ENCODE measurements around the gene SLC11A1.

The SLC11A1 gene

GRCh38 chr2:218405086-218405745 is 23.1 kb downstream of the SLC11A1 start:
- no peak for DNase-seq (ENCODE audit: low read depth in 2 of 2)

- DNase-seq (ENCODE audit: low read depth in 2 of 2) = no peak
These were observed 23.7 kb downstream of the SLC11A1 start for GRCh38 chr2:218405746-218406208.

- peak; percentile 85 to 86 for DNase-seq (ENCODE audit: low read depth in 2 of 2)
These were observed 24.3 kb downstream of the SLC11A1 start for GRCh38 chr2:218406209-218406948.

GRCh38 chr2:218406949-218407618 is 25.0 kb downstream of the SLC11A1 start:
- no peak for DNase-seq (ENCODE audit: low read depth in 2 of 2)

- DNase-seq (ENCODE audit: low read depth in 2 of 2) = no peak
These were observed 25.6 kb downstream of the SLC11A1 start for GRCh38 chr2:218407717-218408116.

GRCh38 chr2:218418321-218418716 is 36.2 kb downstream of the SLC11A1 start:
- no peak for DNase-seq (ENCODE audit: low read depth in 2 of 2)

- no peak for DNase-seq (ENCODE audit: low read depth in 2 of 2)
These were observed 36.8 kb downstream of the SLC11A1 start, which contains the start of gene VIL1 for GRCh38 chr2:218418717-218419458. TSS of gene VIL1 (plus strand) at chr2:218419123. CDS start at chr2:218423779, 4,656 bp downstream.

GRCh38 chr2:218419630-218420216 is 37.6 kb downstream of the SLC11A1 start:
- DNase-seq (ENCODE audit: low read depth in 2 of 2) = no peak

GRCh38 chr2:218421027-218421426 is 39.0 kb downstream of the SLC11A1 start:
- no peak for DNase-seq (ENCODE audit: low read depth in 2 of 2)

- DNase-seq (ENCODE audit: low read depth in 2 of 2) = no peak
These were observed 40.5 kb downstream of the SLC11A1 start for GRCh38 chr2:218422403-218423086.

- DNase-seq (ENCODE audit: low read depth in 2 of 2) = no peak
These were observed 41.5 kb downstream of the SLC11A1 start for GRCh38 chr2:218423584-218423983.

GRCh38 chr2:218425531-218425930 is 43.5 kb downstream of the SLC11A1 start:
- no peak for DNase-seq (ENCODE audit: low read depth in 2 of 2)

GRCh38 chr2:218427741-218428140 is 45.7 kb downstream of the SLC11A1 start:
- DNase-seq (ENCODE audit: low read depth in 2 of 2) = no peak

GRCh38 chr2:218428846-218429558 is 46.9 kb downstream of the SLC11A1 start:
- no peak for DNase-seq (ENCODE audit: low read depth in 2 of 2)

GRCh38 chr2:218429911-218430692 is 48.0 kb downstream of the SLC11A1 start:
- DNase-seq (ENCODE audit: low read depth in 2 of 2) = no peak

- DNase-seq (ENCODE audit: low read depth in 2 of 2) = no peak
These were observed 48.6 kb downstream of the SLC11A1 start for GRCh38 chr2:218430721-218431120.

- no peak for DNase-seq (ENCODE audit: low read depth in 2 of 2)
These were observed 49.8 kb downstream of the SLC11A1 start for GRCh38 chr2:218431878-218432277.

- DNase-seq (ENCODE audit: low read depth in 2 of 2) = no peak
These were observed 50.7 kb downstream of the SLC11A1 start for GRCh38 chr2:218432676-218433365.

- no peak for DNase-seq (ENCODE audit: low read depth in 2 of 2)
These were observed 52.4 kb downstream of the SLC11A1 start for GRCh38 chr2:218434456-218434855.
